ENCODE measurements around the gene ALKAL2. TPM values are rescaled to one million over a fixed set of nuclear protein-coding genes. Genes with fewer than 3 reads are reported as not detected.

ALKAL2 gene
- total RNA-seq, 2 experiments from 2014 or later: not detected

DNA sequence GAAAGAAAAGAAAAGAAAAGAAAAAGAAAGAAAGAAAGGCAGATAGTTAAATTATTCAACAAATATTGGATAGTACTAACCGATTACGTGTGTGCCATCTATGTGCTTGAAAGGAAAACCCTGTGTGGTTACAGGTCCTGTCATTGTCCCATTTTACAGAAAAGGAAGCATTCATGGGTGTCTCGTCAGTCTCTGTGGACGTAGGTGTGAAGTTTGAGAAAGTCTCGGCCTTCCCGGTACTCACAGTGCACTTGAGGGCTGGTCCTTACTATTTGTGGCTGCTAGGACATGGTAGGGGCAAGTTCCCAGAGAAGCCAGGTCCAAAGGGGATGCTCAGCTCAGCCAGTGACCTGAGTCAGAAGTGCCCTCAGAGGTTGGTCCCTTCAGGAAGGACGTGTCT lies 43.3 kb downstream of the ALKAL2 start:
- ATAC-seq (ENCODE audit: poor library complexity): no peak
- no peak for DNase-seq
- Histone ChIP-seq H3K27me3 (ENCODE audit: control insufficient read depth in 1 of 2, insufficient read depth in 2 of 2, low read length in 2 of 2) (no peaks in the 10 kb centered on the region), H3K4me3 (ENCODE audit: low read length) (no peak overlapping the region), H3K36me3 (ENCODE audit: insufficient read depth, low read length) (peaks cover 20% of the 10 kb centered on the region), H3K4me1 (ENCODE audit: insufficient read depth, low read length) (no peaks in the 10 kb centered on the region), H3K27ac (ENCODE audit: low read depth in 1 of 2, low read length in 2 of 2) (no peak overlapping the region), H3K9me3 (ENCODE audit: control insufficient read depth in 1 of 2, insufficient read depth in 1 of 2, low read length in 2 of 2) (no peaks in the 10 kb centered on the region)
- Mint-ChIP-seq H3K4me3 (no peak overlapping the region), H3K36me3 (ENCODE audit: low read depth) (peaks cover 86% of the 10 kb centered on the region), H3K27me3 (no peaks in the 10 kb centered on the region), H3K4me1 (ENCODE audit: low read depth) (peaks cover 7% of the 10 kb centered on the region), H3K27ac (no peak overlapping the region), H3K9me3 (peaks cover 3% of the 10 kb centered on the region)
- TF ChIP-seq, protein P1, sequence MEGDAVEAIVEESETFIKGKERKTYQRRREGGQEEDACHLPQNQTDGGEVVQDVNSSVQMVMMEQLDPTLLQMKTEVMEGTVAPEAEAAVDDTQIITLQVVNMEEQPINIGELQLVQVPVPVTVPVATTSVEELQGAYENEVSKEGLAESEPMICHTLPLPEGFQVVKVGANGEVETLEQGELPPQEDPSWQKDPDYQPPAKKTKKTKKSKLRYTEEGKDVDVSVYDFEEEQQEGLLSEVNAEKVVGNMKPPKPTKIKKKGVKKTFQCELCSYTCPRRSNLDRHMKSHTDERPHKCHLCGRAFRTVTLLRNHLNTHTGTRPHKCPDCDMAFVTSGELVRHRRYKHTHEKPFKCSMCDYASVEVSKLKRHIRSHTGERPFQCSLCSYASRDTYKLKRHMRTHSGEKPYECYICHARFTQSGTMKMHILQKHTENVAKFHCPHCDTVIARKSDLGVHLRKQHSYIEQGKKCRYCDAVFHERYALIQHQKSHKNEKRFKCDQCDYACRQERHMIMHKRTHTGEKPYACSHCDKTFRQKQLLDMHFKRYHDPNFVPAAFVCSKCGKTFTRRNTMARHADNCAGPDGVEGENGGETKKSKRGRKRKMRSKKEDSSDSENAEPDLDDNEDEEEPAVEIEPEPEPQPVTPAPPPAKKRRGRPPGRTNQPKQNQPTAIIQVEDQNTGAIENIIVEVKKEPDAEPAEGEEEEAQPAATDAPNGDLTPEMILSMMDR (IDR thresholded peaks at IDR 0.05): no peak
- CTCF ChIA-PET: no interaction called here
- POLR2A ChIA-PET: no interaction called here
- intact Hi-C loops (cut with DNase I, micrococcal nuclease): loop anchor here in 1 of 2 experiments (10.0 kb wide), 1 partner anchor 1300 kb away; no protein-coding TSS in a partner anchor

DNA sequence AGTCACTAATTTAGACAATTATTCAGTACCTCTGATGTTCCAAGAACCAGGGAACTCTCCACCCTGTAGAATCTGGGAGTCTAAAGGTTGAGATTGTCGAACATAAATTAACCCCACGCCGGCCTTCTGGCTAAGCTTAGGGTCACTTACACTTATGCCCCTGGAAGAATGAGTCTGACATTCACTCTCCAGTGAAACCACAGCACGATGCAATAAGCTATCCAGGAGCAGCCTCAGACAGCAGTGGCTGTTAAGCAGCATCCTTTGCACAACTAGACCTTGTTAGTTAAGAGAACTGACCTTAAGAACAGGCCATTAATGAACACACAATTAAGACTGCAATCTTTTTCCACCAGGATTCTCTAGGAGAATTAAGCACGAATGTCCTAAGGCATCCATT lies 49.0 kb downstream of the ALKAL2 start:
- intact Hi-C loops (cut with DNase I, micrococcal nuclease): no loop called here
- ChIA-PET CTCF (no interaction called here), POLR2A (no interaction called here)
- Mint-ChIP-seq H3K4me1 (ENCODE audit: low read depth) (no peaks in the 10 kb centered on the region), H3K36me3 (ENCODE audit: low read depth) (peaks cover 64% of the 10 kb centered on the region), H3K9me3 (peaks cover 3% of the 10 kb centered on the region), H3K27me3 (no peaks in the 10 kb centered on the region), H3K4me3 (no peak overlapping the region), H3K27ac (no peak overlapping the region)
- Histone ChIP-seq H3K9me3 (ENCODE audit: control insufficient read depth in 1 of 2, insufficient read depth in 1 of 2, low read length in 2 of 2) (no peaks in the 10 kb centered on the region), H3K27me3 (ENCODE audit: control insufficient read depth in 1 of 2, insufficient read depth in 2 of 2, low read length in 2 of 2) (no peaks in the 10 kb centered on the region), H3K36me3 (ENCODE audit: insufficient read depth, low read length) (peaks cover 10% of the 10 kb centered on the region), H3K4me3 (ENCODE audit: low read length) (no peak overlapping the region), H3K4me1 (ENCODE audit: insufficient read depth, low read length) (no peaks in the 10 kb centered on the region), H3K27ac (ENCODE audit: low read depth in 1 of 2, low read length in 2 of 2) (no peak overlapping the region)
- ATAC-seq (ENCODE audit: poor library complexity): no peak
- no peak for DNase-seq
- TF ChIP-seq, protein P1 (IDR thresholded peaks at IDR 0.05): no peak

GRCh38 chr2:238431-238830 lies 49.5 kb downstream of the ALKAL2 start:
- Mint-ChIP-seq H3K9me3 (peaks cover 3% of the 10 kb centered on the region), H3K4me3 (no peak overlapping the region), H3K4me1 (ENCODE audit: low read depth) (no peaks in the 10 kb centered on the region), H3K27me3 (no peaks in the 10 kb centered on the region), H3K36me3 (ENCODE audit: low read depth) (peaks cover 64% of the 10 kb centered on the region), H3K27ac (no peak overlapping the region)
- CTCF ChIA-PET: no interaction called here
- H3K4me3 ChIP-seq (ENCODE audit: low read length): no peak overlapping the region
- POLR2A ChIA-PET: no interaction called here
- TF ChIP-seq, protein P1 (IDR thresholded peaks at IDR 0.05): no peak
- intact Hi-C loops (cut with DNase I, micrococcal nuclease): no loop called here
- DNase-seq: no peak
- H3K36me3 ChIP-seq (ENCODE audit: insufficient read depth, low read length): peaks cover 10% of the 10 kb centered on the region
- no peak overlapping the region for H3K27ac ChIP-seq (ENCODE audit: low read depth in 1 of 2, low read length in 2 of 2)
- H3K27me3 ChIP-seq (ENCODE audit: control insufficient read depth in 1 of 2, insufficient read depth in 2 of 2, low read length in 2 of 2): no peaks in the 10 kb centered on the region
- H3K4me1 ChIP-seq (ENCODE audit: insufficient read depth, low read length): no peaks in the 10 kb centered on the region
- no peak for ATAC-seq (ENCODE audit: poor library complexity)
- H3K9me3 ChIP-seq (ENCODE audit: control insufficient read depth in 1 of 2, insufficient read depth in 1 of 2, low read length in 2 of 2): no peaks in the 10 kb centered on the region

Data from CD4-positive, alpha-beta T cell (primary cell).